ENCODE measurements around the gene EMC10.

EMC10 gene

GRCh38 chr19:50476224-50476906 is at the start of gene EMC10, which contains the start of gene GARIN5A (continued):
- no peak for TF ChIP-seq ZBTB7A (tag by site-specific recombination; IDR thresholded peaks at IDR 0.05; ENCODE audit: low read depth)
- TF ChIP-seq OVOL3 (tag by site-specific recombination; IDR thresholded peaks at IDR 0.05) = 0 out of 2 replicates have a peak, but pooled peaks have one; percentile 51
- TF ChIP-seq ZNF658 (tag by site-specific recombination; IDR thresholded peaks at IDR 0.05) = no peak
- TF ChIP-seq FEZF1 (tag by site-specific recombination; IDR thresholded peaks at IDR 0.05) = no peak
- TF ChIP-seq TCF7L2 (IDR thresholded peaks at IDR 0.05; ENCODE audit: borderline replicate concordance, low read depth, low read length) = no peak

GRCh38 chr19:50427318-50427925 is 48.9 kb upstream of the EMC10 start:
- ChIA-PET POLR2A (no interaction called here), CTCF (interaction anchor here (0.6 to 1.4 kb wide), 2 partner anchors 34 to 64 kb away, joined by 4 to 7 read pairs; no protein-coding TSS in a partner anchor)
- Histone ChIP-seq H3K9me3 (ENCODE audit: control insufficient read depth, insufficient read depth, low read depth, low read length) (no peaks in the 10 kb centered on the region), H3K36me3 (ENCODE audit: control insufficient read depth in 2 of 2, insufficient read depth in 1 of 2, low read length in 2 of 2) (no peaks in the 10 kb centered on the region), H3K4me3 (ENCODE audit: low read depth, low read length) (no peak overlapping the region), H3K27ac (ENCODE audit: extremely low read depth, low read depth, low read length) (no peak overlapping the region), H3K4me1 (ENCODE audit: control insufficient read depth, insufficient read depth, low read length) (peaks cover 2% of the 10 kb centered on the region)
- no peak for TF ChIP-seq TCF7L2 (IDR thresholded peaks at IDR 0.05; ENCODE audit: borderline replicate concordance, low read depth, low read length)
- peak; percentile 26; the same call in 1 of the 2 replicates for TF ChIP-seq ZNF121 (tag by site-specific recombination; IDR thresholded peaks at IDR 0.05)

GRCh38 chr19:50427997-50428425 is 48.3 kb upstream of the EMC10 start:
- no peaks in the 10 kb centered on the region for H3K9me3 ChIP-seq (ENCODE audit: control insufficient read depth, insufficient read depth, low read depth, low read length)
- no peak overlapping the region for H3K4me3 ChIP-seq (ENCODE audit: low read depth, low read length)
- ChIA-PET POLR2A (no interaction called here), CTCF (interaction anchor here (1.4 kb wide), 1 partner anchor 33 kb away, joined by 7 read pairs; no protein-coding TSS in a partner anchor)
- no peak overlapping the region for H3K27ac ChIP-seq (ENCODE audit: extremely low read depth, low read depth, low read length)
- peaks cover 3% of the 10 kb centered on the region for H3K4me1 ChIP-seq (ENCODE audit: control insufficient read depth, insufficient read depth, low read length)
- H3K36me3 ChIP-seq (ENCODE audit: control insufficient read depth in 2 of 2, insufficient read depth in 1 of 2, low read length in 2 of 2) = no peaks in the 10 kb centered on the region
- TF ChIP-seq ZNF394 (tag by site-specific recombination; IDR thresholded peaks at IDR 0.05; ENCODE audit: borderline replicate concordance) (no peak), EGR2 (tag by site-specific recombination; IDR thresholded peaks at IDR 0.05; ENCODE audit: low read depth) (no peak), SP7 (tag by site-specific recombination; IDR thresholded peaks at IDR 0.05) (no peak), KLF9 (tag by site-specific recombination; IDR thresholded peaks at IDR 0.05; ENCODE audit: low read depth) (no peak), KLF16 (tag by site-specific recombination; IDR thresholded peaks at IDR 0.05) (no peak), ZNF391 (tag by site-specific recombination; IDR thresholded peaks at IDR 0.05; ENCODE audit: borderline replicate concordance, low read depth) (no peak), SP2 (tag by site-specific recombination; IDR thresholded peaks at IDR 0.05) (no peak), ATF2 (tag by site-specific recombination; IDR thresholded peaks at IDR 0.05; ENCODE audit: low read depth) (no peak), KLF10 (tag by site-specific recombination; IDR thresholded peaks at IDR 0.05) (no peak), ZNF174 (tag by site-specific recombination; IDR thresholded peaks at IDR 0.05) (no peak), ZBTB1 (tag by site-specific recombination; IDR thresholded peaks at IDR 0.05) (no peak)

GRCh38 chr19:50428772-50429463 is 47.4 kb upstream of the EMC10 start:
- Histone ChIP-seq H3K27ac (ENCODE audit: extremely low read depth, low read depth, low read length) (no peak overlapping the region), H3K36me3 (ENCODE audit: control insufficient read depth in 2 of 2, insufficient read depth in 1 of 2, low read length in 2 of 2) (no peaks in the 10 kb centered on the region), H3K9me3 (ENCODE audit: control insufficient read depth, insufficient read depth, low read depth, low read length) (no peaks in the 10 kb centered on the region), H3K4me3 (ENCODE audit: low read depth, low read length) (no peak overlapping the region), H3K4me1 (ENCODE audit: control insufficient read depth, insufficient read depth, low read length) (peaks cover 3% of the 10 kb centered on the region)
- TF ChIP-seq ZNF48 (tag by site-specific recombination; IDR thresholded peaks at IDR 0.05) (no peak), REST (tag by site-specific recombination; IDR thresholded peaks at IDR 0.05) (0 out of 2 replicates have a peak, but pooled peaks have one; percentile 28)
- ChIA-PET CTCF (interaction anchor here (1.2 to 1.4 kb wide), 2 partner anchors 32 to 50 kb away, joined by 3 to 7 read pairs; no protein-coding TSS in a partner anchor), POLR2A (no interaction called here)

Data from HEK293 (cell line).